ENCODE measurements around the gene ASB4.
"Not testable (repeated sequence)": the region's sequence is repeated elsewhere in the genome, so short reads cannot be mapped to it uniquely, and the experiment has no call there.

GRCh38 chr7:95460653-95461052, 25.1 kb upstream of the ASB4 start:
- TF ChIP-seq CTCF (IDR thresholded peaks at IDR 0.05; ENCODE audit: low read depth, low read length, poor library complexity, severe bottlenecking); EZH2phosphoT487 (IDR thresholded peaks at IDR 0.05; ENCODE audit: borderline replicate concordance, low read length): not testable (repeated sequence)

Measured in DOHH2 (cell line).